GM18499 (cell line): ENCODE results near the gene EVL.

Source experiments
- ATAC-seq: cut with Tn5 transposase; IDR thresholded peaks from one replicate; pipeline ENCODE4 v1.9.1; 2021; ENCODE audit warnings: moderate number of reproducible peaks; ENCODE audit not compliant: insufficient read depth, unreplicated experiment

EVL gene

DNA sequence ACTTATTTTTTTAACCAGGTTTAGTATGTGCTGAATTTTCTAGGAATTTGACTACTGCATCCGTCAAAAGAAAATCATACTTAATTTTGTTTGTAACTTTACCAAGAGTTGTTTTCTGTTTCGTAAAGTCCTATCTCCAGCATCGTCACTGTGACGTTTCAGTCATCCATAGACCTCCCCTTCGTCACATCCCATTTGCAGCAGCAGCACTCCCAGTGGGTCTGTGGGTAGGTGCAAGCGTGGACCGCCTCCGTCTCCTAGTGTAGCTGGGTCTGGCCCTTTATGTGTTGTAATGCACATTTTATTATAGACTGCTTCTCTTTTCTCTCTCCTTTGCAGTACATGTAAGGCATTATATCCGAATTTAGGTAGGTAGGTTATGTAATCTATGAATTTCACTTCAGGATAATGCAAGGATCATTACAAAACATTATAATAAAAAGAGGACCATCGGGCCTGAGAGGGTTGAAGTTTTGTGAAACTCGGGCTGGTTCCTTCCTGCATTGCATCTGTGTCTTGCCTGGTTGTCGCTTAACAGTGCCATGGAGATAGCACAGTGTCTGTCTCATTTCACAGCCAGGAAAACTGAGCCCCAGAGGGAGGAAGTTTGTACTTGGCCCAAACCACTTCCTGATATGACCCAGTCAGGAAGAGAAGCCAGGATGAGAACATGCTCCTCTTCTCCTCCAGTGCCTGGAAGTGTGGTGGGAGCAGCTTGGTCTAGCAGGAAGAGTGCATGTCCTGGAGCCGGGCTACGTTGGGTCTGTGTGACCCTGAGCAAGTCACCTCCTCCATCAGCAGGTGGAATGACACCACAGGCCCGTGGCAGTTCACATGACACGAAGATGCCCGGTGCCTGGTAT is 41.3 kb downstream of the EVL start:
- no peak for ATAC-seq

DNA sequence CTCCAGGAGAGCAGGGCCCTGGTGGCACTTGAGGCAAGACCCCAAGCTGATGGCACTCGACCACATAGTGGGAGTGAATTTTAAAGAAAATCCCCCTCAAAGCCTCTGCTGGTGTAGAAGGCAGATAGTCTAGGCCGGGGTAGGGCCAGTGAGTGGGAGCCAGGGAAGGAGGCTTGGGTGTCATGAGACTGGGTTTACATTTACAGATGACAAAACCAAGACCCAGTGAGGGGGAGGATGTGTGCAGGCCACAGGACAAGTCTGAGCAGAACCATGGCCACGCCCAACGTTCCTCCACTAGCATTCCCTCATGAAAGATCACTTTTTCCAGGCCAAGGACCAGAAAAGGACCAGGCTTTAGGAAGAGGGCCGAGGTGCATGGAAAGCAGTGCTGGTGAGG is 42.0 kb downstream of the EVL start:
- ATAC-seq: no peak

DNA sequence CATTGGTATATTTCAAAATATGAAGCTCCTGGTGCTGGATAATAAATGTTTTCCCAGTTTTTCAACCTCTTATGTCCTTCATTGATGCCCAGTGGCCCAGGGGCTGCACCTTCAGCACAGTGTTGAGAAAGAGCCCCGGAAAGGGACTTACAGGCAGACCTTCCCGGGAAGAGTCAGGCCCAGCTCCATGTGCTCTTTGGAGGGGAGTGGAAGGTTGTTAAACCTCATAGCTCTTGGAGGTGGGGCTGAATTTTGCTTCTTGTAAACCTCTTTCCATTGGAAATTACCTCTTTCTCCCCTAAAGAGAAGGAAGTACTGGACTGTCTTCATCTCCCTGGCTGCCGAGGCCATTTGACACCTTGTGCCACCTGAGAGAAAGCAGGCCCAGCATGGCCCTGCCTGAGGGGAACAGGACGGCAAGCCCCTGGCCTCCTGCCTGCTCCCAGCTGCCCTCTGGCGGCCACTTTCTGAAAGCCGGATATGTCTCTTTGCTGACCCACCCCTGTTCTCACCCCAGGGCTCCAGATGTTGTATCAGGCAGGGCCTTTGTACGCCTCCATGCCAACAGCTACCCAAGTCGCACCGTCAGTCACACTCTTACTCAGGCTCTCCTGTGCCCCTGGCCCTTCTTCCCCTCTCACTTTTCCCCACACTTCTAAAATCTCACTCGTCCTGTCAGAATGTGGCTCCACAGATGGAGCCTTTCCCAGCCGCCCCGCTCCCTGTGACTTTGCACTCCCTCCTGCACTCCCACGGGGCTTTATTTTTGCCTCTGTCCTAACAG is 43.0 kb downstream of the EVL start:
- no peak for ATAC-seq

DNA sequence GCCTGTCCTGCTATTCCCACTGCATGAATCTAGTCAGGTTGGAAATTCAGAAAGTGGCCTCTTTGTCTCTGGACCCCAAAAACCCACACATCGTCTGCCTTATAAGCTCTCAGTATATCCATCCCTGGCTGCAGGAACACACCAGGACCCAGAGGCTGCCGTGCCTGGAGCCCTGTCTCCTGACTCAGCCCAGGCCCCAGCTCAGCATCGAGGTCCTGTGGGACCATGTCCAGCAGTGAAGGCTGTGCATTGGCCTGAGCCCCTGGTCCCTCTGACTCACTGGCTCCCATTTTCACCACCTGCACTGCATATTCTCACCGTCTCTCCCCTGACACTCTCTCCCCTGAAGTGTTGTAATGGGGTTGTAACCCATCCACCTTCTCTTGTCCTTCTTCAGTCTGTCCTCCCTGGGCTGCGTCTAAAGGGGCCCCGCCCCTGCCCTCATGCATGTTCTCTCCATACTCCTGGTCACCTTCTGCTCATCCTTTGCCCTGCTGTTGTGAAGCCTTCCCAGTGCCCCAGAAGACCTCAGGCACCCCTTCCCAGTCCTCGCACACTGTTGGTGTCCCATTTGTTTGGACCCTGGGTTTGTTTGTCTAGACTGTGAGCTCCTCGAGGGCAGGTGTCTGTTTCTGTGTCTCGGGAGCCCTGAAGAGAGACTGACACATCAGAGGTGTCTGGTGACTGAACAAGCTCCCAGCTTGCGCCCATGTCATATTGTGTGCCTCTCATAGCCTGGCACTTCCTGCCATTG is 43.8 kb downstream of the EVL start:
- ATAC-seq: no peak

DNA sequence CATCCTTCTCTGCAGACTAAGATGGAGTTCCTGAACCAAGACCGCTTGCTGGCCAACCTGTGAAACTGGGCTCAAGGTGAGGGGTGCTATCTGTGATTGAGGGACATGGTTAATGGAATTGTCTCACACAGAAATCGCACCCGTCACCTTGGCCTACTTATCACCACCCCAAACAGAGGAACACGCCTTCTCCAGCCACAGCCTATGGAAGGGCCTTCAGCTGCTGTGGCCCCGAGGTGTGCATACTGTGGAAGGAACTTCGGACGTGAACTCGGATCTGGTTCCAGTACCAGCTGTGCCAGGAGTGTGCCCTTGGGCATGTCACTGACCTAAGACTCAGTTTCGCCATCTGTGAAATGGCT is 44.4 kb downstream of the EVL start:
- ATAC-seq: no peak

GRCh38 chr14:100110816-100111215 is 45.6 kb downstream of the EVL start:
- ATAC-seq: no peak

GRCh38 chr14:100111931-100112704 is 46.9 kb downstream of the EVL start:
- no peak for ATAC-seq

- no peak for ATAC-seq
Observed at GRCh38 chr14:100114109-100114765, 49.0 kb downstream of the EVL start.

- no peak for ATAC-seq
Observed at GRCh38 chr14:100115236-100115635, 50.0 kb downstream of the EVL start.

DNA sequence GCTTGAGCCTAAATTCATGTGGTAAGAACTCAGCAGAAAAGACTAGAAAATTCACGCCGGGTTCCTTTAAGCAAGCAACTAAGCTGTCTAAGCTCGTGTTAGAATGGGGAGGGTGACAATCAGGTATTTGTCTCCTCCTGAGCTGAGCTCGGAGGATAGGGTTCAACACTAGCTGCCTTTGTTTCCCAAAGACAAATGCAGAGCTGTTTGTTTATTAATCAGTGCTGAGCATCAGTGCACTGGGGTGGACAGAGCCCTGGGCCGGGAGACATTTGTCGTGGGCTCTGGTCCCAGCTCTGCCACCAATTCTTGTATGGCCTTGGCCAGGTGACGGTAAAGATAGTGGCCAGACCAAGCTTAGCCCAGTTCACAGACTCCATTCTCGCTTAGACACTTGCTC is 50.5 kb downstream of the EVL start:
- ATAC-seq: no peak

DNA sequence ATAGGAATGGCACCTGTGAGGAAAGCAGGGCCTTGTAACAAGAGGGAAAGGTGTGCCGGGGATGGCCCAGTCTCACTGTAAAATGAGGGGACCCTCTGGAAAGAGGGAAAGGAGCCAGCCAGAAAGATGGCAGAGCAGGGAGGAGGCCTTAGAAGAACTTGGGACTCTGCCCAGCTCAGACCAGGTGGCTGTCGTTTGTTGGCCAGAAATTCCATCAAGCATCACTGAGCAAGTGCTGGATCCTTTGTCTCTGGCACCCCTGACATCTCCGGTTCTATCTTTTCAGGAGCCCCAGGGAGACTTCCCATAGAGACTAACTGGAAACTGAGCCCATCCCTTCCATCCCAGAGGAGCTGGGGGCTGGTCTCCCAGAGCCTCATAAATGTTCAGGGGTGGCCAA is 50.9 kb downstream of the EVL start:
- no peak for ATAC-seq

- no peak for ATAC-seq
Observed at GRCh38 chr14:100117026-100117425, 51.8 kb downstream of the EVL start.

- ATAC-seq: no peak
Observed at GRCh38 chr14:100117633-100118395, 52.6 kb downstream of the EVL start.

- no peak for ATAC-seq
Observed at GRCh38 chr14:100118396-100119011, 53.3 kb downstream of the EVL start.

GRCh38 chr14:100119251-100119650 is 54.0 kb downstream of the EVL start:
- ATAC-seq: no peak

DNA sequence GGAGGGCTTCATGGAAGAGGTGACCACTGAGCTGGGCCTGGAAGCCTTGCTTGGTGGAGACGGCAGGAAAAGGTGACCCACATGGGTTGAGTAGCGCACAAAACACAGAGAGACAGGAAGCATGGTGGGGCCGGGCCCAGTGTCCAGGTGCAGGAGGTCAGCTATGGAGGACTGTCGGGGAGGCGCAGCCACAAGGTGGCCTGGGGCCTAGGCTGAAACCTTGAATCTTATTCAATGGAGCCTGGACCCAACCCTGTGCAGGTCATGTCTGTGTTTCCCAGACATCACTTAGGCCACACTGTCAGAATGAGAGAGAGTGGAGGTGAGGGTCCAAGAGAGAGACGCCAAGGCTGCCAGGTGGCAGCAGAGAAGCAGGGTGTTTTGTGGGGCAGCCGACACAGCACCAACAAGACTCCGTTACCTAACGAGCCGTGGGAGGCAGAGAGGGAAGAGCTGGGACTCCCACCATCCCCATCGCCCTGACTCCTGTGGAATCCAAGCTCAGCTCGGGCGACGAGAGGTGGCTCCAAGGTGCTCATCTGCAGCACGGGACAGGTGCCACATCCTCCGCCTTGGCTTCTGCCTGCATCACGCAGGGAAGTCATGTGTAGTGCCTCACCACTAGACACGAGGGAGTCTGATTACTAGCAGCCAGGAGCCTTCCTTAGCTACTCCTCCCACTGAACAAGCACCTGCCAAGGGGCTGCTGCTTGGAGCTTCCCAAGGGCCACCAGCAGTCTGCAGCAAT is 55.5 kb downstream of the EVL start:
- no peak for ATAC-seq

- no peak for ATAC-seq
Observed at GRCh38 chr14:100121643-100122480, 56.6 kb downstream of the EVL start.
